Ovary (tissue), 9 donors: ENCODE results near the gene PAX8. TPM values are rescaled to one million over a fixed set of nuclear protein-coding genes. Genes with fewer than 3 reads are reported as not detected.

Experiments used
- DNase-seq, 5 donors: peaks; one replicate each; pipeline ENCODE4 v3.0.0-alpha.2; 2019 to 2020
- H3K27ac ChIP-seq, 2 donors: fragments of 200-600 bp; one replicate each; pipeline versions ENCODE4 v1.5.1 to v1.8.0; 2019 to 2022
- H3K27me3 ChIP-seq: fragments of 200-600 bp; one replicate; pipeline ENCODE4 v1.8.0; 2022
- H3K36me3 ChIP-seq: fragments of 200-600 bp; sonication (generic); one replicate; pipeline ENCODE4 v1.5.1; 2019
- H3K4me1 ChIP-seq: one replicate; pipeline ENCODE4 v1.8.1; 2013; ENCODE audit warnings: mild to moderate bottlenecking, moderate library complexity; ENCODE audit not compliant: insufficient read depth
- H3K4me3 ChIP-seq: fragments of 200-600 bp; sonication (generic); one replicate; pipeline ENCODE4 v1.5.1; 2017
- H3K9me3 ChIP-seq, 2 donors: fragments of 200-600 bp in 1 of 2; sonication (generic) in 1 of 2; one replicate each; pipeline versions ENCODE4 v1.5.1 to v1.8.1; 2013 to 2019; ENCODE audit warnings: mild to moderate bottlenecking in 1 of 2, moderate library complexity in 1 of 2
- EP300 ChIP-seq: sonication (generic); formaldehyde crosslinking; IDR thresholded peaks from one replicate; pipeline ENCODE4 v1.6.1; 2017; ENCODE audit warnings: antibody characterized with exemption
- POLR2A ChIP-seq: fragments of 450-650 bp; IDR thresholded peaks from one replicate; pipeline ENCODE4 v1.6.1; 2017; ENCODE audit warnings: antibody characterized with exemption, mild to moderate bottlenecking, moderate library complexity
- WGBS, 3 donors: extraction: QIAGEN DNeasy Blood & Tissue Kit in 1 of 3; methylation state at CpG; one replicate each; pipeline versions ENCODE4 v1.1.5 to v1.1.7; 2013 to 2017; 5-methylcytosine and 5-hydroxymethylcytosine counted together
- intact Hi-C, 4 donors: fragments of 100-400 bp; cut with DNase I; formaldehyde crosslinking; loops; one replicate each; pipeline versions ENCODE4 v1.11.0 to v1.15.1; 2022 to 2023
- polyA plus RNA-seq, 2 donors: library from polyadenylated mRNA; stranded (reverse); fragments of 200-250 nt in 1 of 2; fragments of 350-450 nt in 1 of 2; fragmentation: Illumina TruSeq in 1 of 2; extraction: RNeasy Lipid Tissue Mini Kit (QIAGEN cat#74804) in 1 of 2; gene quantifications; one replicate each; pipeline ENCODE4 v1.2.3, GENCODE V29; 2013 to 2014
- total RNA-seq, 7 donors: library from RNA; depleted of rRNA in 2 of 7; stranded (reverse); fragments of >200 nt in 2 of 7; fragmentation: NEBNext Ultra II Directional in 3 of 7; extraction: Animal tissue kit (Norgen Biotek cat#: 25700) in 3 of 7; gene quantifications; one replicate each; pipeline versions ENCODE4 v1.1.0 to v1.2.4, GENCODE V29; 2016 to 2023
- TF ChIP-seq, protein P1 (sequence below), 3 donors: fragments of 450-650 bp in 2 of 3; fragments of 200-600 bp in 1 of 3; IDR thresholded peaks; one replicate each; pipeline versions ENCODE4 v1.5.1 to v1.8.0; 2016 to 2022; ENCODE audit warnings: antibody characterized with exemption in 3 of 3, mild to moderate bottlenecking in 1 of 3
- donor health status: DM: no; HTN: no; CAD: no; lungs with moderate emphysema.
- donor health status: DM: no; HTN: no; CAD: no.
- donor health status: Bipolar disorder and iron deficiency.
- donor health status: DM: yes; HTN: yes; CAD: no.
- donor health status: DM: no; HTN: no; CAD: no.
- donor health status: DM: yes; HTN: yes; CAD: no.

PAX8 gene
- total and polyA plus RNA-seq, 9 donors, result 0.15 to 90.1 (median 9.6) TPM

DNA sequence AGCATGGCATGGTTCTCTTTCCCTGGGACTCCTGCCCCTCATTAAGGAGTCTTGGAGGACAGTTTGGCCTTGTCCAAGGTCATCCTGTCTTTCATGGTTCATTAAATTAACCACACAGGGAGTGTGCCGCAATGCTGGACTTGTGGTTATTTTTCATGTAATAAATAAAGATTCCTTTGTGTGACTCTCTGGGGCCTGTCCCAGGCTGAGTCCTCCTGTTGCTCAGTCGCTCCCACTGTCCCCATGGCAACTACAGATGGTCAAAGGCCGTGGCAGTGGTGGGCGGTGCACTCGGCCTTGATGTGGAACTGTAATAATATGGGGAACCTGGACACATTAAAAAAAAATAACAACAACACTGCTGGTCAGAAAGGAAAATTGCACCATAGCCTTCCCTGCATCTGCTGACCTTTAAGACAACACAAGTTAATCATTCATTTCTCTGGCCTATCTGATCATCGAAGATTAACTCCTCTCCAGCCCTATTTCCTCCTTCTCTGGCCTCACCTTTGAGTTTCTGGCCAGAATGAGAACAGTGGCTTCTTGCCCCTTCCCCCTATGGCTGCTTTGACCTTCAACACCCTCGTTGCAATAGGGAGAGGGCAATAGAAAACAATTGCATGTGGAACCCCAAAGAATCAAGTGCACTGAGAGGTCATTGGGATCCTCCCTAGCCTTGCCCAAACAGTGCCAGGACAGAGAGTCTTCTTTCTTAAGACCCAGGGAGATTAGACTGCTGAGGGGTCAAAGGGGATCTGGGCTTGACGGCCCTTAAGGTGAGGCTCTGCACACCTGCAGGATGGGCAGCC is 60.2 kb downstream of the PAX8 start:
- DNase-seq, result no peak
- 60 to 74% (median 68%) methylated on average over 8 of the region's 8 CpGs for WGBS, 3 donors
- no peak overlapping the region for H3K4me3 ChIP-seq
- no peaks in the 10 kb centered on the region for H3K36me3 ChIP-seq
- TF ChIP-seq POLR2A, result no peak
- no peak for TF ChIP-seq EP300
- TF ChIP-seq, protein P1, sequence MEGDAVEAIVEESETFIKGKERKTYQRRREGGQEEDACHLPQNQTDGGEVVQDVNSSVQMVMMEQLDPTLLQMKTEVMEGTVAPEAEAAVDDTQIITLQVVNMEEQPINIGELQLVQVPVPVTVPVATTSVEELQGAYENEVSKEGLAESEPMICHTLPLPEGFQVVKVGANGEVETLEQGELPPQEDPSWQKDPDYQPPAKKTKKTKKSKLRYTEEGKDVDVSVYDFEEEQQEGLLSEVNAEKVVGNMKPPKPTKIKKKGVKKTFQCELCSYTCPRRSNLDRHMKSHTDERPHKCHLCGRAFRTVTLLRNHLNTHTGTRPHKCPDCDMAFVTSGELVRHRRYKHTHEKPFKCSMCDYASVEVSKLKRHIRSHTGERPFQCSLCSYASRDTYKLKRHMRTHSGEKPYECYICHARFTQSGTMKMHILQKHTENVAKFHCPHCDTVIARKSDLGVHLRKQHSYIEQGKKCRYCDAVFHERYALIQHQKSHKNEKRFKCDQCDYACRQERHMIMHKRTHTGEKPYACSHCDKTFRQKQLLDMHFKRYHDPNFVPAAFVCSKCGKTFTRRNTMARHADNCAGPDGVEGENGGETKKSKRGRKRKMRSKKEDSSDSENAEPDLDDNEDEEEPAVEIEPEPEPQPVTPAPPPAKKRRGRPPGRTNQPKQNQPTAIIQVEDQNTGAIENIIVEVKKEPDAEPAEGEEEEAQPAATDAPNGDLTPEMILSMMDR (IDR thresholded peaks at IDR 0.05), result no peak
- intact Hi-C loops, result loop anchor here in 1 of 4 donors (10.0 kb wide), 1 partner anchor 146 kb away; no protein-coding TSS in a partner anchor
- H3K27ac ChIP-seq, result no peak overlapping the region
- H3K9me3 ChIP-seq, result no peaks in the 10 kb centered on the region
- H3K27me3 ChIP-seq, result no peaks in the 10 kb centered on the region
- H3K4me1 ChIP-seq, result peaks cover 3% of the 10 kb centered on the region

DNA sequence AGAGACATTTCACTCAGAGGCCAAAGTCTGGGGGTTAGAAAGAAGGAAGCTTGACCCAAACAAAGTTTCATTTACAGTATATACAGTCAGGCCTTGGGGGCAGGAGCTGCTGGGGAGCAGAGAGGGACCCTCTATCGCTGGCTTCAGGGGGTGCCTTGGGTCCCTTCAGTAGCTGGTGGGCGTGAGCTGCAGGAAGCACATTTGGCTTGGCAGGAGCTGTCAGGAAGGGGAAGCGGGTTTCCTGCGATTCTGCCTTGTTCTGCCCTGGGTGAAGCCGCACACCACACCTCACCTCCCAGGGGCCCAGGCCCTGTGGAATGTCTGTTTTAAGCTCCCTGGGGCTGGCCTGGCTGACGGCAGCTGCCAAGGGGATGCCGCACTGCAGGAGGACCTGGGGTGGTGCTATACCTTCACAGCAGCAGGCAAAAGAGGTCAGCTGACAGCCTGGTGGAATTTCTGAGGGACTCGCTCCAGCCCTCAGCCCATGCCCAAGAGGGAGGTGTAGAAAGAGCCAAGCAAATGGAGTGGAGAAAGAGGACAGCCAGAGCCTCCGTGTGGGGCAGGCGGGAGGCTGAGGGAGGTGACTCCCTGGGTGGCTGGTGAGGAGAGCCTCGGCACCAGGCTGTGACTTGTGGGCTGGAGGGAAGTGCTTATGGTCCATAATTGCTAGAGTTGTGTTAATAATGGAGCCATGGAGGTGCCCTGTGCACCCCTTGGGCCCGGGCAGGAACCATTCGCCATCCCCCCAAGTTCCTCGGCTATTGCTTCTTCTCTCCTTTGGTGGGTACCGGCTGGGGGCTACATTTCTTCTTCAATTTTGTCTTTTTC is 61.1 kb downstream of the PAX8 start:
- Histone ChIP-seq H3K27me3 (no peaks in the 10 kb centered on the region), H3K4me1 (peaks cover 5% of the 10 kb centered on the region), H3K4me3 (no peak overlapping the region), H3K9me3 (no peaks in the 10 kb centered on the region), H3K27ac (no peak overlapping the region), H3K36me3 (no peaks in the 10 kb centered on the region)
- intact Hi-C loops, result loop anchor here in 1 of 4 donors (10.0 kb wide), 1 partner anchor 147 kb away; no protein-coding TSS in a partner anchor
- no peak for DNase-seq
- WGBS, 3 donors, result 83 to 90% (median 90%) methylated on average over 15 of the region's 15 CpGs
- TF ChIP-seq, protein P1 (IDR thresholded peaks at IDR 0.05), result no peak
- TF ChIP-seq POLR2A, result no peak
- TF ChIP-seq EP300, result no peak

DNA sequence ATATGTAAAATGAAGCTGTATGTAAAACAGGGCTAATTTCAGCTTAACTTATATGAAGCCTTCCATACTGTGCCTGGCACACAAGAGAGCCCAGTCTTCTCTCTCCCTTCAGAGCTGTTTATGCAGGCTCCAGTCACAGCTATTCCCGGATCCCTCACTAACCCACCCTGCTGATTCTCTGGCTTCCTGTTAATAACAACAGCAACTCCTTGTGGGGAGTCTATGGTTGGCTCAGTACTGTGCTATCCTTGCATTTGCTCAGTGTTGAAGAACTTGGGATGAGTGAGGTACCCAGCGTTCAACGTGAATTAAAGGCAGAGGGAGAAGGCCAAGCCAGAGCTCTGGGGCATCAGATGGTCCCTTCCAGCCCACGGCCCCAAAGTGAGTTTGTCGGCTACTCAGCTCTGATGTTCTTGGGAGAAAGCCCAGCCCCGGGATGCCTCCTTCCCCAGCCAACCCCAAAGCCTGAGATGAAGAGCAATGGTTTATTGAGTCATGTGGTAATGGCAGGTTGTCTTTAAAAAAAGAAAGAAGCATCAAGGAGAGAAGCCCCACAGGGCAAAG is 61.7 kb downstream of the PAX8 start:
- TF ChIP-seq EP300, result no peak
- no peak for TF ChIP-seq POLR2A
- TF ChIP-seq, protein P1 (IDR thresholded peaks at IDR 0.05), result no peak
- Histone ChIP-seq H3K27me3 (no peaks in the 10 kb centered on the region), H3K4me1 (peaks cover 5% of the 10 kb centered on the region), H3K9me3 (no peaks in the 10 kb centered on the region), H3K27ac (no peak overlapping the region), H3K36me3 (no peaks in the 10 kb centered on the region), H3K4me3 (no peak overlapping the region)
- intact Hi-C loops, result loop anchor here in 1 of 4 donors (10.0 kb wide), 1 partner anchor 148 kb away; no protein-coding TSS in a partner anchor
- WGBS, 3 donors, result 78 to 84% (median 82%) methylated on average over 6 of the region's 6 CpGs
- DNase-seq, result no peak

DNA sequence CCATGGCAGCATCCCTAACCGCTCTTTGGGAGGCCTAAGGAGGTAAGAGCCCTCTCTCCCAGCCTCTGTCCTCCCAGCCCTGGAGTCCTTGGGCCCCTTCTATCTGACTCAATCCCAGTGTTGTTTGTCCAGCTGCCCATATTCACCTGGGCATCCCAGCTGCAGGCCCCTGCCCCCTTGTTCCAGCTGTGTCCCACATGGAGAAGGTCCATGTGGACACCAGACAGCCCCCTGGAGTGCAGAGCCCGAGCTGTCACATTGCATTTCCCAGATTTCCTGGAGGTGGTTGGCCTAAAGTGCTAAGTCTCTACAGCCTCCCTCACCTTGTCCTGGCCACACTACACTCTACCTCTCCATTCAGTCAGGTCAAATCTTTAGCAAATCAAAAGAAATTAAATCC is 62.4 kb downstream of the PAX8 start:
- Histone ChIP-seq H3K27me3 (no peaks in the 10 kb centered on the region), H3K4me3 (no peak overlapping the region), H3K9me3 (no peaks in the 10 kb centered on the region), H3K36me3 (no peaks in the 10 kb centered on the region), H3K4me1 (peaks cover 5% of the 10 kb centered on the region), H3K27ac (no peak overlapping the region)
- no peak for DNase-seq
- intact Hi-C loops, result loop anchor here in 1 of 4 donors (10.0 kb wide), 1 partner anchor 148 kb away; no protein-coding TSS in a partner anchor
- WGBS, 3 donors, result 96 to 99% (median 98%) methylated on average over 2 of the region's 2 CpGs
- TF ChIP-seq POLR2A (no peak), EP300 (no peak)
- TF ChIP-seq, protein P1 (IDR thresholded peaks at IDR 0.05), result no peak
